Embryonic facial prominence (tissue), 1 donor: ENCODE data around the gene WDCP.

ENCODE experiments used
- DNase-seq: peaks from one replicate; pipeline ENCODE4 v3.0.0-alpha.2; 2016; ENCODE audit errors: extremely low spot score

WDCP gene

GRCh38 chr2:23993736-23994269, 53.4 kb downstream of the WDCP start:
- DNase-seq = no peak

GRCh38 chr2:23992931-23993330, 54.3 kb downstream of the WDCP start:
- DNase-seq = no peak

GRCh38 chr2:23988371-23988770, 58.8 kb downstream of the WDCP start:
- DNase-seq = no peak
